ENCODE data around the gene RGS16.

DNA sequence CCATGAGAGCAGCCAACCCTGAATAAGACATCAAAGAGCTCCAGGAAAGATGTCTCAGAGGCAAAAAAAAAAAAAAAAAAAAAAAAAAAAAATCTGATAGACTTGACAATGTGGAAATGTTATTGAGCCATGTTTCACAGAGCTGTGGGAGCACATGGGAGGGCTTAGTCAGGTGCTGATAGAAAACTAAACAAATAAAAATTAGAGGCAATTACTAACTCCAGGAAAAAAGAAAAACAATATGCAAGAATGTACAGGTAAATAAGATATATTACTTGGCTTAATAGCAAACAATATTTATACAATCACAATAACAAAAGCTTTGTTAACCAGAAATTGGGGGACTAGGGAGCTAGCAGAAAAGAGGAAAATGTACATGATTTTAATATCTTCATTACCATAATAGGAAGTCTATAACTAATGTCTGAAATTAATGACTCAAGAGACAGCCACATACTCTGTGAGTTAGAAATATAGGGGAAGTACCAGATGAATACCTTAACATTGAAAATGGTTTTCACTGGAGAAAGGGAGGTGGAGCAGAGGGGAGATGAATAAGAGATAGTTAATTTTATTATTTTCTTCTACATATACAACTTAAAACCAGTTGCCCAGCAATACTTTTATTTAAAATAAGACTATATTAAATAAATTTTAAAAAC, 16.9 kb upstream of the RGS16 start:
- TF ChIP-seq, protein P1, sequence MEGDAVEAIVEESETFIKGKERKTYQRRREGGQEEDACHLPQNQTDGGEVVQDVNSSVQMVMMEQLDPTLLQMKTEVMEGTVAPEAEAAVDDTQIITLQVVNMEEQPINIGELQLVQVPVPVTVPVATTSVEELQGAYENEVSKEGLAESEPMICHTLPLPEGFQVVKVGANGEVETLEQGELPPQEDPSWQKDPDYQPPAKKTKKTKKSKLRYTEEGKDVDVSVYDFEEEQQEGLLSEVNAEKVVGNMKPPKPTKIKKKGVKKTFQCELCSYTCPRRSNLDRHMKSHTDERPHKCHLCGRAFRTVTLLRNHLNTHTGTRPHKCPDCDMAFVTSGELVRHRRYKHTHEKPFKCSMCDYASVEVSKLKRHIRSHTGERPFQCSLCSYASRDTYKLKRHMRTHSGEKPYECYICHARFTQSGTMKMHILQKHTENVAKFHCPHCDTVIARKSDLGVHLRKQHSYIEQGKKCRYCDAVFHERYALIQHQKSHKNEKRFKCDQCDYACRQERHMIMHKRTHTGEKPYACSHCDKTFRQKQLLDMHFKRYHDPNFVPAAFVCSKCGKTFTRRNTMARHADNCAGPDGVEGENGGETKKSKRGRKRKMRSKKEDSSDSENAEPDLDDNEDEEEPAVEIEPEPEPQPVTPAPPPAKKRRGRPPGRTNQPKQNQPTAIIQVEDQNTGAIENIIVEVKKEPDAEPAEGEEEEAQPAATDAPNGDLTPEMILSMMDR (IDR thresholded peaks at IDR 0.05; ENCODE audit: extremely low read depth in 1 of 2, insufficient read depth in 1 of 2, low read depth in 1 of 2, low read length in 2 of 2) = no peak
- TF ChIP-seq POLR2A (IDR thresholded peaks at IDR 0.05; ENCODE audit: low read depth, low read length) (no peak), POLR2AphosphoS5 (IDR thresholded peaks at IDR 0.05; ENCODE audit: insufficient read depth, low read depth, low read length) (no peak)
- TF ChIP-seq, protein P2, sequence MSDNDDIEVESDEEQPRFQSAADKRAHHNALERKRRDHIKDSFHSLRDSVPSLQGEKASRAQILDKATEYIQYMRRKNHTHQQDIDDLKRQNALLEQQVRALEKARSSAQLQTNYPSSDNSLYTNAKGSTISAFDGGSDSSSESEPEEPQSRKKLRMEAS (IDR thresholded peaks at IDR 0.05; ENCODE audit: insufficient read depth, insufficient read length) = no peak
